Neuron (in vitro differentiated cells): ENCODE measurements around the gene ARID4B.

Experiments
- H2AFZ ChIP-seq: one replicate; pipeline ENCODE4 v1.6.1; 2013; ENCODE audit warnings: low read depth, mild to moderate bottlenecking, inconsistent platforms, low read length, moderate library complexity
- H3K27me3 ChIP-seq: one replicate; pipeline ENCODE4 v1.6.1; 2013; ENCODE audit warnings: low read length; ENCODE audit not compliant: insufficient read depth
- H3K36me3 ChIP-seq: one replicate; pipeline ENCODE4 v1.6.1; 2013; ENCODE audit warnings: low read length; ENCODE audit not compliant: insufficient read depth
- H3K4me1 ChIP-seq: one replicate; pipeline ENCODE4 v1.6.1; 2013; ENCODE audit warnings: low read length; ENCODE audit not compliant: insufficient read depth
- H3K4me3 ChIP-seq: 2 replicates; pipeline ENCODE4 v1.5.1; 2013; ENCODE audit warnings: mild to moderate bottlenecking, low read length, moderate library complexity
- H3K9me3 ChIP-seq: one replicate; pipeline ENCODE4 v1.6.1; 2013; ENCODE audit warnings: low read length

The ARID4B gene

GRCh38 chr1:235127732-235128455, 200.1 kb downstream of the ARID4B start:
- Histone ChIP-seq H3K27me3 (no peaks in the 10 kb centered on the region), H2AFZ (peak overlapping the region; percentile 62), H3K36me3 (peaks cover 24% of the 10 kb centered on the region), H3K4me3 (peak overlapping the region; percentile 98), H3K4me1 (peaks cover 15% of the 10 kb centered on the region), H3K9me3 (no peaks in the 10 kb centered on the region)

DNA sequence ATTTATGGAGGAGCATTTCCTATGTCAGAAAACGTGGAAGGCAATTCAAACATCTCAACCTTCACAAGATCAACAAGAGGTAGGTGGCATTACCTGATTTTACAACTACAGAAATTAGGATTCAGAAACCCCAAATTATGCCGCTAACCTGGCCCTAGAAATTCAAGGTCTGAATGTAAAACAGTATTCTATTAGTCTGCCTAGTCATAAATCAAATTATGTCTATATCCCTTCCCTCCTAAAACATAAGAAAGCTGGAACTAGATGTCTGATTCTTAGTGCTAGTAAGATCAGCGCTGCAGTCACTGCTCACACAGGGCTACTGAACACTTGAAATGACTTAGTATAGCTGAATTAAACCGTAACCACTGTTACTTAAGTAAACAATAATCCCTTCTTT, 200.8 kb downstream of the ARID4B start:
- Histone ChIP-seq H3K27me3 (no peaks in the 10 kb centered on the region), H3K4me1 (peaks cover 15% of the 10 kb centered on the region), H3K9me3 (no peaks in the 10 kb centered on the region), H3K36me3 (peaks cover 24% of the 10 kb centered on the region), H2AFZ (no peak overlapping the region), H3K4me3 (peak overlapping the region; percentile 98)

- H3K4me1 ChIP-seq, result peaks cover 15% of the 10 kb centered on the region
- no peak overlapping the region for H3K4me3 ChIP-seq
- no peaks in the 10 kb centered on the region for H3K9me3 ChIP-seq
- H3K27me3 ChIP-seq, result no peaks in the 10 kb centered on the region
- H2AFZ ChIP-seq, result no peak overlapping the region
- H3K36me3 ChIP-seq, result peaks cover 39% of the 10 kb centered on the region
These were observed 203.3 kb downstream of the ARID4B start for GRCh38 chr1:235124665-235125064.

GRCh38 chr1:235124111-235124510, 203.9 kb downstream of the ARID4B start:
- Histone ChIP-seq H3K36me3 (peaks cover 44% of the 10 kb centered on the region), H3K4me1 (peaks cover 14% of the 10 kb centered on the region), H3K27me3 (no peaks in the 10 kb centered on the region), H3K4me3 (no peak overlapping the region), H3K9me3 (no peaks in the 10 kb centered on the region), H2AFZ (no peak overlapping the region)

DNA sequence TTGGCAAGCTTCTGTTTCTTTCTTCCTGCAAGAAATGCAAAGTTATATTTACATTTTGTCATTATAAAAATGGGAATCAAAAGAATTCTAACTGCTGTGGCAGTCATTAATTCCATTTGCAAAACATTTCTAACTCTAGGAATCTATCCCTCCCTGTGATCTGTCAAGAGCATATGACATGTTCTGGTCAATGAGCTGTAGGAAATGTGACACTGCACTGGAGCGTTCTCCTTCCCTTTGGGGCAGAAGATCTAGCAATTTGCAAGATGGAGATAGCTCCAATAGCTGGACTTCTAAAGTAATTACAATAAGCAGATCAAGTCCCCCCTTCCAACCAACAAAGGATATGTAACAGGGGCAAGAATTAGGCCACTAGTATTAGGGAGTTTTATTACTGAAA, 205.6 kb downstream of the ARID4B start:
- Histone ChIP-seq H3K4me3 (no peak overlapping the region), H3K9me3 (peaks cover 2% of the 10 kb centered on the region), H3K36me3 (peaks cover 62% of the 10 kb centered on the region), H2AFZ (no peak overlapping the region), H3K27me3 (no peaks in the 10 kb centered on the region), H3K4me1 (peaks cover 7% of the 10 kb centered on the region)
